ENCODE data around the gene SCP2.

DNA sequence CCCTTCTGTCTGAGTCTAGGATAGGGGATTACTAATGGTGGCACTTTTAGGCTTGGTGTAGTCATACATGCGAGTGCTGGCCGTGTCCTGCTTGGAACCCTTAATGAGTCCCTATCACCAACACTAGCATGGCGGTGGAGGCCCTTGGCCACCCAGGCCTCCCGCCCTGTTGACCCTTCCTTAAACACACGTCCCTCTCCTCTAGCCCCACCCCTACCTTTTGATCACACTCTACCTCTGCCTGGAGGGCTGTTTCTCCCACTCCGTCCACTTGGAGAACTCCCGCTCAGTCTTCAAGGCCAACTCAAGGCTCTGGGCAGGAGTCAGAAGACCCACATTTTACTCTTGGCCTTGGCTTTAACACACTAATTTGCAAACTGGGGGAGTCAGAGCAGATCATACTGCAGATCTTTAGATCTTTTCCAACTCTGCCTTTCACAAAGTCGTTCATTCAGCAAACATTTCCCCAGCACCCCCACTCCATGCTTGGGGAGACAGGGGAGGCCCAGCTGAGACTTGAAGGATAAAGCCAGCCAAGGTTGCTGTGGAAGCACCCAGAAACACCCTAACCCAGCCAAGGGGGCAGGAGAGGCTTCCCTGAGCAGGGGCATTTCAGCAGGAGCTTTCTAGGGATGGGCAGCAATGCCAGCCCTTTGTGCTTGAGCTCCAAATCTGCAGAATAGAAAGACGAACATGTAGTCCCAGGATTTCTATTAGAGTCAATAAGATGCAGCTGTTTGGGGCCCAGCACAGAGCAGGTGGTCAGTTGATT lies 136.9 kb downstream of the SCP2 start:
- TF ChIP-seq, protein P1, sequence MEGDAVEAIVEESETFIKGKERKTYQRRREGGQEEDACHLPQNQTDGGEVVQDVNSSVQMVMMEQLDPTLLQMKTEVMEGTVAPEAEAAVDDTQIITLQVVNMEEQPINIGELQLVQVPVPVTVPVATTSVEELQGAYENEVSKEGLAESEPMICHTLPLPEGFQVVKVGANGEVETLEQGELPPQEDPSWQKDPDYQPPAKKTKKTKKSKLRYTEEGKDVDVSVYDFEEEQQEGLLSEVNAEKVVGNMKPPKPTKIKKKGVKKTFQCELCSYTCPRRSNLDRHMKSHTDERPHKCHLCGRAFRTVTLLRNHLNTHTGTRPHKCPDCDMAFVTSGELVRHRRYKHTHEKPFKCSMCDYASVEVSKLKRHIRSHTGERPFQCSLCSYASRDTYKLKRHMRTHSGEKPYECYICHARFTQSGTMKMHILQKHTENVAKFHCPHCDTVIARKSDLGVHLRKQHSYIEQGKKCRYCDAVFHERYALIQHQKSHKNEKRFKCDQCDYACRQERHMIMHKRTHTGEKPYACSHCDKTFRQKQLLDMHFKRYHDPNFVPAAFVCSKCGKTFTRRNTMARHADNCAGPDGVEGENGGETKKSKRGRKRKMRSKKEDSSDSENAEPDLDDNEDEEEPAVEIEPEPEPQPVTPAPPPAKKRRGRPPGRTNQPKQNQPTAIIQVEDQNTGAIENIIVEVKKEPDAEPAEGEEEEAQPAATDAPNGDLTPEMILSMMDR (IDR thresholded peaks at IDR 0.05; ENCODE audit: low read length), result no peak
- no peak for TF ChIP-seq EZH2 (IDR thresholded peaks at IDR 0.05; ENCODE audit: borderline replicate concordance, low read length)
